Spleen (tissue), 11 donors: Measurements from ENCODE around the gene ATRN. TPM values are rescaled to one million over a fixed set of nuclear protein-coding genes. Genes with fewer than 3 reads are reported as not detected.

Source experiments
- DNase-seq: peaks from one replicate; pipeline ENCODE4 v3.0.0-alpha.2; 2020
- H3K27ac ChIP-seq, 8 donors: fragments of 200-600 bp; sonication (generic) in 7 of 8; 1 replicate in 4 of 8; 2 replicates in 4 of 8; pipeline versions ENCODE4 v1.5.0 to v1.8.0; 2016 to 2021; ENCODE audit warnings: inconsistent platforms in 4 of 8, mild to moderate bottlenecking in 4 of 8, moderate library complexity in 1 of 8
- H3K27me3 ChIP-seq, 7 donors: fragments of 200-600 bp; sonication (generic) in 6 of 7; replicated peaks in 1 of 7; 1 replicate in 4 of 7; 2 replicates in 3 of 7; pipeline versions ENCODE4 v1.5.0 to v1.8.0; 2016 to 2021; ENCODE audit warnings: inconsistent platforms in 3 of 7, mild to moderate bottlenecking in 1 of 7
- H3K36me3 ChIP-seq, 6 donors: fragments of 200-600 bp; sonication (generic) in 5 of 6; 1 replicate in 4 of 6; 2 replicates in 2 of 6; pipeline versions ENCODE4 v1.5.0 to v1.8.0; 2016 to 2021; ENCODE audit warnings: inconsistent platforms in 2 of 6
- H3K4me1 ChIP-seq, 6 donors: fragments of 200-600 bp; sonication (generic) in 5 of 6; 1 replicate in 3 of 6; 2 replicates in 3 of 6; pipeline versions ENCODE4 v1.5.0 to v1.8.0; 2016 to 2021; ENCODE audit warnings: inconsistent platforms in 3 of 6
- H3K4me3 ChIP-seq, 8 donors: fragments of 200-600 bp; sonication (generic) in 7 of 8; 1 replicate in 4 of 8; 2 replicates in 4 of 8; pipeline versions ENCODE4 v1.5.0 to v1.8.0; 2016 to 2021; ENCODE audit warnings: inconsistent platforms in 4 of 8, mild to moderate bottlenecking in 4 of 8, moderate library complexity in 2 of 8
- H3K9me3 ChIP-seq, 8 donors: fragments of 200-600 bp; sonication (generic) in 7 of 8; 1 replicate in 4 of 8; 2 replicates in 4 of 8; pipeline versions ENCODE4 v1.5.0 to v1.8.0; 2016 to 2021; ENCODE audit warnings: inconsistent platforms in 4 of 8
- CTCF ChIP-seq, 11 experiments: fragments of 200-600 bp in 7 of 11; fragments of 450-650 bp in 4 of 11; sonication (generic) in 4 of 11; IDR thresholded peaks in 8 of 11; conservative IDR thresholded peaks in 3 of 11; 1 replicate in 7 of 11; 2 replicates in 4 of 11; pipeline versions ENCODE4 v1.4.0 to v1.8.0; 2016 to 2021; ENCODE audit warnings: antibody characterized with exemption in 11 of 11, inconsistent platforms in 4 of 11, mild to moderate bottlenecking in 1 of 11
- POLR2A ChIP-seq, 3 donors: fragments of 450-650 bp; IDR thresholded peaks; one replicate each; pipeline ENCODE4 v1.5.1; 2017; ENCODE audit warnings: antibody characterized with exemption in 3 of 3, mild to moderate bottlenecking in 1 of 3
- POLR2AphosphoS5 ChIP-seq, 3 donors: sonication (generic); formaldehyde crosslinking; IDR thresholded peaks; one replicate each; pipeline ENCODE4 v1.5.1; 2017; ENCODE audit warnings: antibody characterized with exemption in 3 of 3
- WGBS, 5 donors: extraction: QIAGEN DNeasy Blood & Tissue Kit in 3 of 5; methylation state at CpG; one replicate each; pipeline versions ENCODE4 v1.1.5 to v1.1.7; 2013 to 2018; 5-methylcytosine and 5-hydroxymethylcytosine counted together
- intact Hi-C: fragments of 100-400 bp; cut with DNase I; formaldehyde crosslinking; loops from one replicate; pipeline ENCODE4 v1.15.0; 2023; ENCODE audit warnings: low total_unique reads
- polyA plus RNA-seq, 3 donors: library from polyadenylated mRNA; stranded (reverse); fragments of 200-250 nt; gene quantifications; one replicate each; pipeline ENCODE4 v1.2.1, GENCODE V29; 2013
- total RNA-seq, 7 donors: library from RNA; depleted of rRNA in 3 of 7; stranded (reverse); fragments of >200 nt in 3 of 7; fragmentation: NEBNext Ultra II Directional in 4 of 7; extraction: Animal tissue kit (Norgen Biotek cat#: 25700) in 4 of 7; gene quantifications; one replicate each; pipeline versions ENCODE4 v1.1.0 to v1.2.1, GENCODE V29; 2016 to 2021
- donor health status: healthy with polysubstance abuse.
- donor health status: DM: no; HTN: no; CAD: no; lungs with moderate emphysema.
- donor health status: DM: no; HTN: no; CAD: no.
- donor health status: Bipolar disorder and iron deficiency.
- donor health status: healthy.
- donor health status: DM: no; HTN: no; CAD: no.
- donor health status: DM: yes; HTN: yes; CAD: no.

Gene ATRN
- total and polyA plus RNA-seq, 10 donors: 1.8 to 49.9 (median 27.6) TPM

GRCh38 chr20:3628502-3629314, 157.9 kb downstream of the ATRN start:
- intact Hi-C loops: no loop called here
- H3K27me3 ChIP-seq: no peaks in the 10 kb centered on the region
- WGBS, 5 donors: 87 to 89% (median 88%) methylated on average over 16 of the region's 16 CpGs
- peaks cover 0 to 80% (median 11%) of the 10 kb centered on the region in 6 donors for H3K36me3 ChIP-seq
- TF ChIP-seq POLR2AphosphoS5 (IDR thresholded peaks at IDR 0.05) (no peak), CTCF (IDR thresholded peaks at IDR 0.05 in 8 of 11, conservative IDR thresholded peaks at IDR 0.05 in 3 of 11) (no peak), POLR2A (IDR thresholded peaks at IDR 0.05) (no peak)
- no peak for DNase-seq
- no peaks in the 10 kb centered on the region for H3K9me3 ChIP-seq
- no peak overlapping the region for H3K27ac ChIP-seq
- H3K4me1 ChIP-seq: no peaks in the 10 kb centered on the region
- H3K4me3 ChIP-seq: no peak overlapping the region

GRCh38 chr20:3629893-3630292, 159.1 kb downstream of the ATRN start:
- 90 to 93% (median 91%) methylated on average over 2 of the region's 2 CpGs for WGBS, 5 donors
- no peaks in the 10 kb centered on the region for H3K9me3 ChIP-seq
- H3K27me3 ChIP-seq: no peaks in the 10 kb centered on the region
- H3K4me1 ChIP-seq: no peaks in the 10 kb centered on the region
- TF ChIP-seq POLR2A (IDR thresholded peaks at IDR 0.05) (no peak), CTCF (IDR thresholded peaks at IDR 0.05 in 8 of 11, conservative IDR thresholded peaks at IDR 0.05 in 3 of 11) (no peak), POLR2AphosphoS5 (IDR thresholded peaks at IDR 0.05) (no peak)
- intact Hi-C loops: no loop called here
- H3K4me3 ChIP-seq: no peak overlapping the region
- no peak for DNase-seq
- no peak overlapping the region for H3K27ac ChIP-seq
- H3K36me3 ChIP-seq: peaks cover 0 to 80% (median 11%) of the 10 kb centered on the region in 6 donors

GRCh38 chr20:3630429-3630828, 159.6 kb downstream of the ATRN start:
- no peak overlapping the region for H3K27ac ChIP-seq
- no peaks in the 10 kb centered on the region for H3K4me1 ChIP-seq
- no peak overlapping the region for H3K4me3 ChIP-seq
- H3K36me3 ChIP-seq: peaks cover 0 to 76% (median 11%) of the 10 kb centered on the region in 6 donors
- H3K9me3 ChIP-seq: no peaks in the 10 kb centered on the region
- no peaks in the 10 kb centered on the region for H3K27me3 ChIP-seq
- DNase-seq: no peak
- intact Hi-C loops: no loop called here
- no peak for TF ChIP-seq CTCF (IDR thresholded peaks at IDR 0.05 in 8 of 11, conservative IDR thresholded peaks at IDR 0.05 in 3 of 11)
- no peak for TF ChIP-seq POLR2AphosphoS5 (IDR thresholded peaks at IDR 0.05)
- TF ChIP-seq POLR2A (IDR thresholded peaks at IDR 0.05): no peak
- WGBS, 5 donors: 91 to 96% (median 93%) methylated on average over 8 of the region's 8 CpGs

GRCh38 chr20:3631534-3631933, 160.7 kb downstream of the ATRN start:
- Histone ChIP-seq H3K9me3 (no peaks in the 10 kb centered on the region), H3K36me3 (peaks cover 0 to 69% (median 11%) of the 10 kb centered on the region in 6 donors), H3K4me3 (no peak overlapping the region), H3K27ac (no peak overlapping the region), H3K27me3 (no peaks in the 10 kb centered on the region), H3K4me1 (no peaks in the 10 kb centered on the region)
- DNase-seq: no peak
- intact Hi-C loops: no loop called here
- TF ChIP-seq POLR2A (IDR thresholded peaks at IDR 0.05) (no peak), POLR2AphosphoS5 (IDR thresholded peaks at IDR 0.05) (no peak), CTCF (IDR thresholded peaks at IDR 0.05 in 8 of 11, conservative IDR thresholded peaks at IDR 0.05 in 3 of 11) (no peak)
- WGBS, 5 donors: 92 to 98% (median 94%) methylated on average over 5 of the region's 5 CpGs
